NB4 (cell line): ENCODE results near the gene RAET1L.
"Not testable (repeated sequence)": the region's sequence is repeated elsewhere in the genome, so short reads cannot be mapped to it uniquely, and the experiment has no call there.

ENCODE experiments used
- DNase-seq: peaks from one replicate; pipeline ENCODE4 v3.0.0; 2010; ENCODE audit warnings: low read depth
- H3K4me3 ChIP-seq: one replicate; pipeline ENCODE4 v1.5.1; 2011; ENCODE audit warnings: mild to moderate bottlenecking, low read depth, low read length, moderate library complexity
- MYC ChIP-seq: IDR thresholded peaks from 2 replicates; pipeline ENCODE4 v1.6.1; 2011; ENCODE audit warnings: low read depth, low read length
- POLR2A ChIP-seq: IDR thresholded peaks from 2 replicates; pipeline ENCODE4 v1.6.1; 2011; ENCODE audit warnings: mild to moderate bottlenecking; ENCODE audit not compliant: insufficient read length; ENCODE audit errors: extremely low read depth
- TF ChIP-seq, protein P1 (sequence below): IDR thresholded peaks from one replicate; pipeline ENCODE4 v1.5.1; 2012; ENCODE audit warnings: low read depth, low read length
- TF ChIP-seq, protein P2 (sequence below): IDR thresholded peaks from 2 replicates; pipeline ENCODE4 v1.6.1; 2011; ENCODE audit warnings: low read depth, low read length

The RAET1L gene, protein sequence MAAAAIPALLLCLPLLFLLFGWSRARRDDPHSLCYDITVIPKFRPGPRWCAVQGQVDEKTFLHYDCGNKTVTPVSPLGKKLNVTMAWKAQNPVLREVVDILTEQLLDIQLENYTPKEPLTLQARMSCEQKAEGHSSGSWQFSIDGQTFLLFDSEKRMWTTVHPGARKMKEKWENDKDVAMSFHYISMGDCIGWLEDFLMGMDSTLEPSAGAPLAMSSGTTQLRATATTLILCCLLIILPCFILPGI

DNA sequence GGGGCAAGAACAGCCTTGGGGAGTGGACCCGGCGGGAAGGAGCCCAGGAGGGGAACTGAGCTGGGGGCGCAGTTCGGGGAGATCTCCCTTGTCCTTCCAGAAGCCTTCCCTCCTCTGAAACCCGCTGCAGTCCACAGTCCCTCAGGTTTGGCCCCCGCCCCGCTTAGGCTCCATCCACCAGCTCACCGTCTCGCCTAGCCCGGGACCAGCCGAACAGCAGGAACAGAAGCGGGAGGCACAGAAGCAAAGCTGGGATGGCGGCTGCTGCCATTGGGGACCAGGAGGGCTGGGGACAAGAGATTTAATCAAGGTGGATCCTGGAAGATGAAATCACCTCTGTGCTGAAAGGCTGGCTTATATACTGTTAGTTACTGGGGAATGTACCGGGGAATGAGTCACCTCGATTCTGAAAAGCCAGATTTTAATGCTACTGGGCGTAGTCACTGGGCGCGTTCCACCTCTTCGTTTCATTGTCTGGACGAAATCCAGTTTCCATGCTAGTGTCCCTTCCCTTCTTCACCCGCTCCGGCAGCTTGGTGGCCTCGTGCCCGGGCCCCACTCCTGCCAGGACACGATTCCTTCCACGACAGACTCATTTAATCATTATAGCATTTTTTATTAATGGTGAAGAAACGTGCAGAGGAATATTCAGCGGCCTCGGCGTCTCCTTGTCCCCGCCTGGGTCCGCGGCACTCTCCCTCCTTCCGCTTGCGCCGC lies at the start of gene RAET1L:
RAET1L (minus strand) TSS at position 332 of the 717 bp plus-strand sequence; CDS start at position 271, 61 bp downstream.
- no peak for DNase-seq
- TF ChIP-seq, protein P1, sequence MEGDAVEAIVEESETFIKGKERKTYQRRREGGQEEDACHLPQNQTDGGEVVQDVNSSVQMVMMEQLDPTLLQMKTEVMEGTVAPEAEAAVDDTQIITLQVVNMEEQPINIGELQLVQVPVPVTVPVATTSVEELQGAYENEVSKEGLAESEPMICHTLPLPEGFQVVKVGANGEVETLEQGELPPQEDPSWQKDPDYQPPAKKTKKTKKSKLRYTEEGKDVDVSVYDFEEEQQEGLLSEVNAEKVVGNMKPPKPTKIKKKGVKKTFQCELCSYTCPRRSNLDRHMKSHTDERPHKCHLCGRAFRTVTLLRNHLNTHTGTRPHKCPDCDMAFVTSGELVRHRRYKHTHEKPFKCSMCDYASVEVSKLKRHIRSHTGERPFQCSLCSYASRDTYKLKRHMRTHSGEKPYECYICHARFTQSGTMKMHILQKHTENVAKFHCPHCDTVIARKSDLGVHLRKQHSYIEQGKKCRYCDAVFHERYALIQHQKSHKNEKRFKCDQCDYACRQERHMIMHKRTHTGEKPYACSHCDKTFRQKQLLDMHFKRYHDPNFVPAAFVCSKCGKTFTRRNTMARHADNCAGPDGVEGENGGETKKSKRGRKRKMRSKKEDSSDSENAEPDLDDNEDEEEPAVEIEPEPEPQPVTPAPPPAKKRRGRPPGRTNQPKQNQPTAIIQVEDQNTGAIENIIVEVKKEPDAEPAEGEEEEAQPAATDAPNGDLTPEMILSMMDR = no peak
- TF ChIP-seq POLR2A (no peak), MYC (no peak)
- TF ChIP-seq, protein P2, sequence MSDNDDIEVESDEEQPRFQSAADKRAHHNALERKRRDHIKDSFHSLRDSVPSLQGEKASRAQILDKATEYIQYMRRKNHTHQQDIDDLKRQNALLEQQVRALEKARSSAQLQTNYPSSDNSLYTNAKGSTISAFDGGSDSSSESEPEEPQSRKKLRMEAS = no peak
- no peak within 1 kb of the TSS for H3K4me3 ChIP-seq

DNA sequence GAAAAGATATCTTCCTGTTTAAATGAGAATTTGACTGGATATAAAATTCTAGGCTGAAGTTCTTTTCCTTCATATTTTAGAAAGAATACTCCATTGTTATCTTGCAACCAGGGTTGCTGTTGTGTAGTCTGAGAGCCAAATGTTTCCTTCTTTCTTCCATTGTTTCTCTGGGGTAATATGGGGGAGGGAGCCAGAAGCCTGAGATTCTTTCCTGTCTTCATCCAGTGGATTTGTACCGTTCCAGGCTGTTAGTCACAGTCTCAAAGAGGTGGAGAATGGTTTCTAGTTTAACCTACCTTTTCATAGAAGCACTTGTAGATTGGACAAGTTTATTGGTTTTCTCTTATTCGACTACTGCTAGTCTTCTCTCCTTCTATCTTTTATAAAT lies 49.7 kb upstream of the RAET1L start:
- no peak overlapping the region for H3K4me3 ChIP-seq
- TF ChIP-seq, protein P1 = no peak
- TF ChIP-seq, protein P2 = no peak
- TF ChIP-seq POLR2A (no peak), MYC (no peak)
- DNase-seq = no peak

DNA sequence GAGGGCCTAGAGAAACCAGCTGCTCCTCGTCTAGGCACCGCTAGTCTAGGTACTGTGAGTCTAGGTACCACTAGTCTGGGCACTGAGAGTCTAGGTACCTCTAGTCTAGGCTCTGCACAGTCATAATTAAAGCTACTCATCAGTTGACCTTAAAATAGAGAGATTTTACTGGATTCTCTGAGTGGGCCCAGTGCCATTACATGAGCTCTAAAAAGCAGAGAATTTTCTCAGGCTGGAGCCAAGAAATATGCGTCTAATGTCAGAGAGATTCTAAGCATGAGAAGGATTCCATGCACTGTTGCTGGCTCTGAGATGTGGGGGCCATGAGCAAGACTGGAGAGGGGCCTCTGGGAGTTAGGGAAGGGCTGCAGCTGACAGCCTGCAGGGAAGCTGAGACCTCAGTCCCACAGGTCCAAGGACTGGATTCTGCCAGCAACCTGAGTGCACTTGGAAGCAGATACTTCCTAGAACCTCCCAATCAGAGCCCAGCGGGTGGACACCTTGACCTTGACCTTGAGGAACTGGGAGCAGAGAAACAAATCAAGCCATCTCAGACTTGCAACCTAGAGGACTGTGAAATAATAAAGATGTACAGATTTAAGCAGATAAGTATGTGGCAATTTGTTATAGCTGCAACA lies 49.2 kb upstream of the RAET1L start:
- not testable (repeated sequence) for DNase-seq, H3K4me3 ChIP-seq

DNA sequence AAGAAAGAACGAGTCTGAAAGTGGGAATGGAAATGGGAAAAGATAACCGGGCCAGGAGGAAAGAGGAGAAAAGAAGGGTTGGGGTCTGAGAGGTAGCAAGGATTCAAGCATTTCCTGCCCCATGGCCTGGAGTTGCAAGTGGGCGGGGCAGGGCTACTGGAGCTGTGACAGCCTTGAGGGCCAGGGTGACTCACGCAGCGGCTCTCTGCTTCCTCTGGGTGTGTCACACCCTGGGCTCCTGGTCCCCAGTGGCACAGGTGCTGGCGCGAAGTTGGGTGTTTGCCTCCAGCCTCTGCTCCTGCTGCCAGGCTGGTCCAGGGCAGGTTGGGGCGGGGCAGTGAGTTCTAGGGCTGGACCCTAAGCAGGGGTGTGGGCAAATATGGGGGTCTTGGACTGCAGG lies 46.9 kb upstream of the RAET1L start:
- peak; percentile 76 for DNase-seq
- no peak overlapping the region for H3K4me3 ChIP-seq
- TF ChIP-seq, protein P1 = no peak
- TF ChIP-seq POLR2A (no peak), MYC (no peak)
- TF ChIP-seq, protein P2 = no peak

DNA sequence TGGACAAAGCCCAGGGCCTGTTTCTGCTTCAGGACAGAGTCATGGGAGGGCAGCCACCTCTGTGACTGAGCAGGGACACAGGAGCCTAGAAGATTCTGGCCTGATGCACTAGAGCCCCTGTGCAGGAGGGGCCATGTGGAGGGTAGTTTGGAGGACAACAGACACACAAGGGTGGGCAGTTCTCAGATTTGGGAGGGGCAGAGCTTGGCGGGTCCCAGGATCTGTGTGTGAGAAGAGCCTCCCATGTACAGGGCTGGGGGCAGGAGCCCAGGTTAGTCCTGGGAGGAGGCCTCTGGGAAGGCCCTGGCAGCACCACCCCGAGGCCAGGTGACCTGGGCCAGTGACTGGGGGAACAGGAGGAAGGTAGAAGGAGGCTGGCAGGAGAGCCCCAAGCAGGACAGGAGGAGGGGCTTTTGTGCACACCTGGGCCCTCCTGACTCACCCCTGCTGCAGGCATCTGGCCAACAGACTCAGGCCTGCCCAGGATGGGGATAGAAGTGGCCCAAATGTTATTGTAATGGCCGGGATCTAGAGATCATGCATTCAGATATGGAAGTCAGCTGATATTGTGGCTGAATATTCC lies 45.0 kb upstream of the RAET1L start:
- DNase-seq = no peak
- H3K4me3 ChIP-seq = no peak overlapping the region
- TF ChIP-seq, protein P1 = no peak
- TF ChIP-seq POLR2A (no peak), MYC (no peak)
- TF ChIP-seq, protein P2 = no peak

DNA sequence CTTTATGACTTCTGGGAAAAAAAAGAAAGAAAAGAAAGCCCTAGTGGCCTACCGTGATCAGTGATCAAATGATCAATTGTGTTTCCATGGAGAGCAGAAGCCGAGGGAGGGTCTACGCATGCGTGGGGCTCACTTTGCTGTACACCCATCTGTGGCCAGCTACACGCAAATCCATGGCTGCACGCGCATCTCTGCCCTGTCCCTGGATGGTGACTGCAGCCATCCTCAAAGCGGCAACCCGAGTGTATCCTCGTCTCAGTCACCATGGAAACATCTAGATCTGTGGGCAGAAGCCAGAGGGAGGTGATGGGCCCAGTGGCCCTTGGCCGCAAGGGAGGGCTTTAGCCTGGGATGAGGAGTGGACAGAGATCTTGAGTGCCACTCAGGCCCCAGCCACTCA lies 44.4 kb upstream of the RAET1L start:
- H3K4me3 ChIP-seq = no peak overlapping the region
- no peak for DNase-seq
- TF ChIP-seq MYC (no peak), POLR2A (no peak)
- TF ChIP-seq, protein P1 = no peak
- TF ChIP-seq, protein P2 = no peak
